Activated CD4-positive, alpha-beta T cell treated with anti-CD3 and anti-CD28 coated beads for 24 hours (primary cell): ENCODE measurements around the gene MRFAP1L1.

Experiments
- DNase-seq, 2 donors: peaks; one replicate each; pipeline ENCODE4 v3.0.0-alpha.2; 2020; ENCODE audit warnings: low read depth in 2 of 2

The MRFAP1L1 gene

DNA sequence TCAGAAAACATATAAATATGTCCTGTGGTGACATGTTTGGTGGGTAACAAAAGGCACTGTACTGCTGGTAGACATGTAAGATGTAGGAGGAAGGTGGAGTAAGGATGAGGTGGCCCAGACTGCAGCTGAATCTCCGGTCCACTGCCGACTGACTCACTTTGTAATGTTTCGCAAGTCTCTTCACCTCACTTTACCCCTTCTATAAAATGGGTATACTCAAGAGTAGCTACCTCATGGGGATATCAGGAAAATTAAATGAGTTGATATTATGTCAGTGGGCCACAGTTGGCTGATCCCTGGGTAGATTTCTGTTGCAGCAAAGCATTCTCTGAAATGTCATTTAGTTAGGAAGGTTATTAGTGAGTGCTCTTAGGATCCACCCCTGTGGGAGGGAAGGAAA lies 47.1 kb downstream of the MRFAP1L1 start:
- DNase-seq = no peak

DNA sequence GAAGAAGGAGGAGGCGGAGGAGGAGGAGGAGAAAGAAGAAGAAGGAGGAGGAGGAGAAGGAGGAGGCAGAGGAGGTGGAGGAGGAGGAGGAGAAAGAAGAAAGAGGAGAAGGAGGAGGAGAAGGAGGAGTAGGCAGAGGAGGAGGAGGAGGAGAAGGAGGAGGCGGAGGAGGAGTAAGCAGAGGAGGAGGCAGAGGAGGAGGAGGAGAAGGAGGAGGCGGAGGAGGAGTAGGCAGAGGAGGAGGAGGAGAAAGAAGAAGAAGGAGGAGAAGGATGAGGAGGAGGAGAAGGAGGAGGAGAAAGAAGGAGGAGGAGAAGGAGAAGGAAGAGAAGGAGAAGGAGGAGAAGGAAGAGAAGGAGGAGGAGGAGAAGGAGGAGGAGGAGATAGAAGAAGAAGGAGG lies 49.2 kb downstream of the MRFAP1L1 start:
- DNase-seq = no peak

DNA sequence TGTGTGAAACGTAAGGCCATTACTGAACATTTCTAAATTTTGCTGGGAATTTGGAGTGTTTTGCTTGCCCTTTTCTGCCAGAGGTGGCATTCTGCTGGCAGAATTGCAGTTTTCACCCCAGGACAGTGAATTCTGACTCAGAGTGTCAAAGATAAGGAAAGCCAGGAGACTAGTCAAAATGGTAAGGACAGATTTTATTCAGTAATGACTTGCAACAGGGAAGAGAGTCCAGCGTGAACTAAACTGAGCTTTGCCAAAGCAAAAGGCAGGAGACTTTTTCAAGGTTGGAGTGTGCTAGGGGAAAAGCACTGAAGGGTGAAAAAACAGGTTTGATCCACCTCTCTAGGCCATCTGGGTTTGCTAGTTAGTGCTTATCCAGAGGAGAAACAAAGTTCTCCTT lies 49.8 kb downstream of the MRFAP1L1 start:
- DNase-seq = no peak

- DNase-seq = no peak
Observed at GRCh38 chr4:6658597-6659075, 51.0 kb downstream of the MRFAP1L1 start.

GRCh38 chr4:6658209-6658595 lies 51.5 kb downstream of the MRFAP1L1 start:
- no peak for DNase-seq
